Muscle of arm (tissue), 12 donors: ENCODE data around the gene TMEM247. TPM values are rescaled to one million over a fixed set of nuclear protein-coding genes. Genes with fewer than 3 reads are reported as not detected.
"Not testable (repeated sequence)": the region's sequence is repeated elsewhere in the genome, so short reads cannot be mapped to it uniquely, and the experiment has no call there.

Experiments
- DNase-seq: peaks from one replicate; pipeline ENCODE4 v3.0.0-alpha.2; 2013
- polyA plus RNA-seq, 12 donors: library from polyadenylated mRNA; unstranded; fragments of 120-200 nt; gene quantifications; one replicate each; pipeline ENCODE4 v1.2.1, GENCODE V29; 2013; ENCODE audit not compliant: insufficient read length in 12 of 12

TMEM247 gene
- polyA plus RNA-seq, 12 donors, result not detected

- no peak for DNase-seq
Observed at GRCh38 chr2:46458763-46459500, 20.4 kb upstream of the TMEM247 start.

DNA sequence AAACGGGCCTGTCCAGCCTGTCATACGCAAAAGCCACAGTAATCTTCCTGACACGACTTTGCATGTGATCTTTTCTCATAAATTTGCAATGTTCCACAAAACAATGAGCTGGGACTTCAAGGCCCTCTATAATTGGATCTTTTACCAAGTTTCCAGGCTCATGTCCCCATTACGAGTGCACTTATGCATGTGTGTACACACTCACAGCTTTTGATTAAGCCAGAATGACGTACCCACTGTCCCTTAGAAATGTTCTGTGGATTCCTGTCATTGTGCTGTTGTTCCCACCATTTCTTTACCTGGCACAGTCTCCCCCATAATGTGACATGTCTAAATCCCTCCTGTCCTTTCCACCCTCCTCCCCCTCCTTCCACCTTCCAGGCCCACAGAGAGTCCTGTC is 19.7 kb upstream of the TMEM247 start:
- no peak for DNase-seq

DNA sequence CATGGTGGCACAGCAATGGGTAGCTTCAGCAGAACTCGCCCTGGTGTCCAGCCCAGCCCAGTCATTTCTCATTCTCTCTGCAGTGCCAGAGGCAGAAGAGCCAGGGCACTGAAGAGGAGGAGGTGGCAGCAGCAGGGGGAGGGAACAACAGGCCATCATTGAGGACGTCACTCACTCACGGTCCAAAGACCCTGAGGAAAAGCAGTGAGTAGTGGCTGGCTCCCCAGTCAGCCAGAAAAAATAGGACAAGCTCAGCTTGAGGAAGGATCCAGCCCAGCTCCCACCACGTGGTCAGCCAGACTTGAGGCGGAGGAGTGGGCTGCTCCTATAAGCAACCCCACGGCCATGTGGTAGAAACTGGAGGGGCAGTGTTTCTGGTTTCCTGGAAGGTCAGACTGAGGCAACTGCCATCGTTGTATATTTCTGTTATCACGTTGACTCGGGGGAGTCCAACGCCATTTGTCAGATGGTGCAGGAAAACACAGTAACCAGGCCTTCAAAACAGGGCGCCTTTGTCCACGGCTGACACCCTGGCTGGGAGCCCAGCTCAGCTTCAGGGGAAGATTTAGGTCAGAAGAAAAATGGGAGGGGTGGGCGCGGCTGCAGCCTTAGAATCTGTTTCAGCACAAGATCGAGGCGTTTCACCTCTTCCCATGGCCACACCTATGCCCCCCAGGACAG is 19.0 kb upstream of the TMEM247 start:
- DNase-seq, result no peak

GRCh38 chr2:46461011-46461674 is 18.2 kb upstream of the TMEM247 start:
- peak; percentile 81 for DNase-seq

GRCh38 chr2:46461709-46462171 is 17.6 kb upstream of the TMEM247 start:
- no peak for DNase-seq

- DNase-seq, result no peak
Observed at GRCh38 chr2:46462936-46463335, 16.4 kb upstream of the TMEM247 start.

- DNase-seq, result no peak
Observed at GRCh38 chr2:46469116-46469515, 10.2 kb upstream of the TMEM247 start.

DNA sequence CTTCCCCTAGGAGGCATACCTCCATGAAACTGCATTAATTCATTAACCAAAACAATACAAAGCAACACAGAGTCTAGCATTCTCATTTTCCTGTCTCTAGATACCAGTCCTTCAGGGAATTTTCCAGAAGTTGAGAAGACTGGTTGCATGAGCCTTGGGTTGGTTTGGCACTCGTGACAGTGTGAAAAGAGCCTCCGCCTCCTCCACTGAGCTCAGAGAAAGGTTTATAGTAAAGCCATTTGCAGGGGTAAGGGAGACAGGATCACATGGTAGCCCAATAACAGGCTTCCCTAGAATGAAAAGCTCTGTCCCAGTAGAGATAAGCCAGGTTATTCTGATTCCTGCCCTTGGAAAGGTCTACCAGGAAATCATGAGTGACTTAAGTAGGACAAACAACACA is 9.7 kb upstream of the TMEM247 start:
- no peak for DNase-seq

- no peak for DNase-seq
Observed at GRCh38 chr2:46470114-46470628, 9.2 kb upstream of the TMEM247 start.

- DNase-seq, result no peak
Observed at GRCh38 chr2:46471019-46471583, 8.3 kb upstream of the TMEM247 start.

DNA sequence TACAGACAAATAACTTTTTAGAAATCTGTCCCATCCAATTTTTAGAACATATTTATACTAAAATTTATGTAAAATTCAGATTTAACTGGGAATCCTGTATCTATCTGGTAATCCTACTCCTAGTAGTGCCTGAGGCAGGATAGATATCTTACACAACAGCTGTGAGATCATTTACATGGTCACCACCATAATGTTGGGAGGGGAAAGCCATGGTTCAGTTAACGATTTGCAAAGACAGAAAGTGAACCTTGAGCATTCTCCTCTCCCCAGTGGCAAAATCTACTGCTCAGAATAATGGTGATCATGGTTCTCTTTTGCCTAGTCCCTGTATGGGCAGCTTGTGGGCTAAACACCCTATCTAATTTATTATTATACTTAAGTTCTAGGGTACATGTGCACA is 7.7 kb upstream of the TMEM247 start:
- DNase-seq, result no peak

GRCh38 chr2:46472165-46472564 is 7.2 kb upstream of the TMEM247 start:
- not testable (repeated sequence) for DNase-seq

GRCh38 chr2:46477462-46477861 is 1.9 kb upstream of the TMEM247 start:
- DNase-seq, result not testable (repeated sequence)

GRCh38 chr2:46477925-46478324 is 1.4 kb upstream of the TMEM247 start:
- no peak for DNase-seq

GRCh38 chr2:46480562-46480961 is 1.2 kb downstream of the TMEM247 start:
- no peak for DNase-seq

- DNase-seq, result no peak
Observed at GRCh38 chr2:46481198-46482193, 2.1 kb downstream of the TMEM247 start.

DNA sequence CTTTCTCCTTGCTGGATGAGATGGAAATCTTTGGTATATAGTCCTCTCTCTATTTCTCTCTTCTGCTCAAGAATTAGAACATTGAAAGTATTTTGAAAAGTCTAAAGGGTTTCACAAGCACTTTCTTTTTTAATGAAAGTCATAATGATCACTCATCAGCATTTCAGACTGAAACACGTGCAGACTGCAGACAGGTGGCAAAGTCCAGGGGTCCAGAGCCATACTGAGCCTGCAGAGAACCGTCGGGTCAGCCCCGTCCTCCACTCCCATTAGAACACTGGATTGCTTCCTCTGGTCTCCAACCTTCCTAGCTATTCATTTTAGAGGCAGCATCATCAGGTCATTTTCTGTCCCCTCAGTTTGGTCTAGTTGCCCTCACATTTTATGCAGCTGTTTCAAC is 3.1 kb downstream of the TMEM247 start:
- no peak for DNase-seq

GRCh38 chr2:46485002-46485401 is 5.6 kb downstream of the TMEM247 start:
- no peak for DNase-seq

GRCh38 chr2:46486436-46486835 is 7.1 kb downstream of the TMEM247 start:
- DNase-seq, result no peak

GRCh38 chr2:46487667-46488335 is 8.4 kb downstream of the TMEM247 start:
- no peak for DNase-seq
